ENCODE measurements around the gene CD74. TPM values are rescaled to one million over a fixed set of nuclear protein-coding genes. Genes with fewer than 3 reads are reported as not detected.

CD74 gene
- total RNA-seq, 1 experiment from 2014 or later, result 2.6 TPM

DNA sequence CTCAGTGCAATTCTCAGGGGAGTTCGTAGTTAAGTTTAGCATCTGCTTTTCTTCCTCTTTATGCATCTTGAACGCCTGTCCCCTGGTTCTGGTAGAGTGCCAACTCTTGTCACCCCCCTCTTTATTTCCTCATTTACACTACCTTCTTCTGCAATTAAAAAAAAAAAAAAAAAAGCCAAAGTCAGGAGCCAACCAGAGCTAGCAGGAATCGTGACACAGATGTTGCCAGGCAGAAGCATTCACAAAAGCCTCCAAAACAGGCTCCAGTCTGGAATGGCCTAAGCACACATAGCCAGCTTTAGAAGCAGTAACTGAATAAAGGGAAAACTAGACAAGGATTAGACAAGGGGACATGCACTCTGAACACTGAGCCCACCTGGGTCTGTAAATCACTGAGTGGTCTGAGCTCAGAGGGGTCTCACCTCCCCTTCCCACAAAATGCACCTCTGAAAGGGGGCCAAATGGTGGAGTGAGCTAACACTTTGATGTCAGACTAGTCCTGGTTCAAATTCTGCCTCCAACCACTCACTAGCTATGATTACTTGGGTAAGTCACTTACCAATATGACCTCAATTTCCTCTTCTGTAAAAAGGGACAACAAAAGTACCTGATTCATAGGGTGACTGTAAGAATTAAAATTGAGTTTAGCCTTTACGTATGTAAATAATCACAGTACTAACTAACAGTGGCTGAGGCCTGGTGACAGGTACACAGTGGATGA is 2.0 kb downstream of the CD74 start:
- DNase-seq (ENCODE audit: low read depth), result peak; percentile 70

GRCh38 chr5:150409638-150410523 is 2.8 kb downstream of the CD74 start:
- DNase-seq (ENCODE audit: low read depth), result peak; percentile 86

DNA sequence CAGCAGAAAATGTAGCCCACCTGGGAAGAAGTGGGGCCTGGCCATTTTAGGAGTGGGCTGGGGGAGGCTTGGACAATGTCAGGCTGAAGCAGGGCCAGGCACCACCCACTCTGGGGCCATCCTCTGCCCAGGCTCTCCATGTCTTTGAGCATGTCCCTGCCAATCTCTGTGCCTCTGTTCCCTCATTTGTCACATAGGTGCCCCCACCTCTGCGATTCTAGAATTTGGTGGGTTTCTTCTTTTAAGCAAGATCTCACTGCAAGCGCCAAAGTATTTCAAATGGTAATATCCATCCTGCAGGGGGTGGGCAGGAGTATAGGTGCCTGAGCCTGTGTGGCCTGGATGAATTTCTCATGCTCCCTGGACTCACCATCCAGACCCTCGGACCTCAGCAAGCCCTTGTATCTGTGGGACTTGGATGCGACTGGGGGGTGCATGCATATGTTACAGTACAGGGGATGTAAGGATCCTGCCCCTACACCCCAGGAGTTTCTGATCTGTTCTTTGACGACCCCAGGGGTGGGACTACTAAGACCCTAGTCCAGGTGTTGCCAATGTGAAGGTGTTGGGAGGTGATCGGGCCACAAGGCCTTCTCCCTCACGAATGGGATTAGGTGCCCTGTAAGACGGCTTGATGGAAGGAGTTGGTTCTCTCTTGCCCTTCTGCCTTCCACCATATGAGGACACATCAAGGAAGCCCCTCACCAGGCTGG is 4.3 kb downstream of the CD74 start:
- no peak for DNase-seq (ENCODE audit: low read depth)

GRCh38 chr5:150407096-150407720 is 5.5 kb downstream of the CD74 start:
- no peak for DNase-seq (ENCODE audit: low read depth)

DNA sequence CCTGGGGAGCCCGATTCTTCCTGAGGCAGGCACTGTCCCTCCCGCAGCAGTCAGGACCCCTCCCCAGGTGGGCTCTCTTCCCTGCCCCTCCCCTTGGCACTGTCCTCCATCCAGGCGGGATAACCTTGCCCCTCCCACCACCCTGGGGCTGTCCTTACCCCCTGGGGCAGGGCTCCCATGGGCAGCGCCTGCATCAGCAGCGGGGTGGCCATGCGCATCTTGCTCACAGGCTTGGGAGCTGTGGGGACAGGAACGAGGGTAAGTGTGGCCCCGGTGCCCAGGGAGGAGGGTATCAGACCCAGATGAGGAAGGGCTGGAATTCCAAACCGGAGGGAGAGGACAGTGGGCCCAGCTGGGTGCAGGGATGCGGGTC is 6.0 kb downstream of the CD74 start:
- no peak for DNase-seq (ENCODE audit: low read depth)

DNA sequence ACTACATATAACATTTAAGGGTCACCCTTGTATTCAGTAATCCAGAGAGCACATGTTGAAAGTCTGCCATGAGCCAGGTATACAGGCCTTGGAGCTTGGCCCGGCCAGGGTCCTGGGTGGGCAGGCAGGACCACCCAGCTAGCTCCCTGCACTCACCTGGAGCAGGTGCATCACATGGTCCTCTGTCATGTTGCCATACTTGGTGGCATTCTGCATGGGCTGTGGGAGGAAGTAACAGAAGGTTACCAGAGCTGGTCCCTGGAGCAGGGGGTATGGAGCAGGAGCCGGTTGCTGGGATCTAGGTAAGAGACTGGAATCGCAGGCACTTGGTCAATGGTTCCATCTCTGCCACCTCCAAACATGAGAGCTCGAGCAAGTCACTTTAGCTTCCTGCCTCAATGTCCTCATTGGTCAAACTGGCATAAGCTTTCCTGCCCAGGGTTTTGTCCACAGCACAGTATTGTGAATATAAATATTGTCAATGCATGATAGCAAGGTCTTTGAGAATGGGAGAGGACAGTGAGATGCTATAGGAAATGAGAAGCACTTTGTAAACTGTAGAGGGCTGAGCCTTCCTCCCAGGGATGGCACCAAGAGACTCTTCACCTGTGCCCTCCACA is 6.5 kb downstream of the CD74 start:
- DNase-seq (ENCODE audit: low read depth), result no peak

- DNase-seq (ENCODE audit: low read depth), result no peak
Measured at GRCh38 chr5:150404941-150405816, 7.5 kb downstream of the CD74 start.

DNA sequence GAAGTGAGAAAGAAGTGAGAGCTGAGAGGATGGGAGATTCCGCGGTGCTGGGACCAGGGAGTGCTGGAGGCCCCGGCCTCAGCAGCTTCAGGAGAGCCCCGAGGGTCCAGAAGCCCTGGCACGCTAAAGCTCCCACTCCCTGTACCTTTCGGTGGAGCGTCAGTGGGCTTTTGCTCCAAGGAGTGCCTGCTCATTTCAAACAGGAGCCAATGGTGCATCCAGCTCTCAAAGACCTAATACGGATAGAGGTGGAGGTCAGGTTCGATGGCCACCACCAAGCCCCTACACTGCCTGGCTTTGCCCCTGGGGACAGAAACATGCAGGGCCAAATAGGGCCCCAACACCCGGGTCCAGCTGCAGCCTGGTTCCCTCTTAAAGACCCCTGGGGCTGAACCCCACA is 8.2 kb downstream of the CD74 start:
- DNase-seq (ENCODE audit: low read depth), result no peak

- DNase-seq (ENCODE audit: low read depth), result no peak
Measured at GRCh38 chr5:150404121-150404520, 8.6 kb downstream of the CD74 start.

- DNase-seq (ENCODE audit: low read depth), result no peak
Measured at GRCh38 chr5:150402901-150403342, 9.8 kb downstream of the CD74 start.

DNA sequence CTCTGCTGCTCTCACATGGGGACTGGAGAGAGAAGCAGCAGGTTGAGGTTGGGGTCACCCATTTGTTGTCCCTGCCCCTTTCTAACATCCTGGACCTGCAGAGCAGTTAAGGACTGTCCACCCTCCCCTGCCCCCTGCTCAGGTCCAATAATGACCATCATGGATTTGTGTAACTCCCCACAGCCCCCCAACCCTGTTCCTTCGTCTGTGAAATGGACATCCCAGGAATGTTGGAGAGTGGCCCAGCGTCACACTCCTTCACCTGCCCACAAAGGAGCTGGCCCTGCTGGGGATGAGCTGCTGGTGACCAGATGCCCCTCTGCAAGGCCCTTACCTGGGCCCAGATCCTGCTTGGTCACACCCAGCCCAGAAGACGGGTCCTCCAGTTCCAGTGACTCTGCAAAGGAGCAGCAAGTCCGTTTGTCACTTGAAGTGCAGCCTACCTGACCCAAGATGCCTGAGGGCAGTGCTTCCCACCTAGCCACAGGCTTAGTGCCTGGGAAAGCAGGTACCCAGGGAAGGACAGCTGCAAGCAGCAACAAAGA is 10.4 kb downstream of the CD74 start:
- DNase-seq (ENCODE audit: low read depth), result no peak

DNA sequence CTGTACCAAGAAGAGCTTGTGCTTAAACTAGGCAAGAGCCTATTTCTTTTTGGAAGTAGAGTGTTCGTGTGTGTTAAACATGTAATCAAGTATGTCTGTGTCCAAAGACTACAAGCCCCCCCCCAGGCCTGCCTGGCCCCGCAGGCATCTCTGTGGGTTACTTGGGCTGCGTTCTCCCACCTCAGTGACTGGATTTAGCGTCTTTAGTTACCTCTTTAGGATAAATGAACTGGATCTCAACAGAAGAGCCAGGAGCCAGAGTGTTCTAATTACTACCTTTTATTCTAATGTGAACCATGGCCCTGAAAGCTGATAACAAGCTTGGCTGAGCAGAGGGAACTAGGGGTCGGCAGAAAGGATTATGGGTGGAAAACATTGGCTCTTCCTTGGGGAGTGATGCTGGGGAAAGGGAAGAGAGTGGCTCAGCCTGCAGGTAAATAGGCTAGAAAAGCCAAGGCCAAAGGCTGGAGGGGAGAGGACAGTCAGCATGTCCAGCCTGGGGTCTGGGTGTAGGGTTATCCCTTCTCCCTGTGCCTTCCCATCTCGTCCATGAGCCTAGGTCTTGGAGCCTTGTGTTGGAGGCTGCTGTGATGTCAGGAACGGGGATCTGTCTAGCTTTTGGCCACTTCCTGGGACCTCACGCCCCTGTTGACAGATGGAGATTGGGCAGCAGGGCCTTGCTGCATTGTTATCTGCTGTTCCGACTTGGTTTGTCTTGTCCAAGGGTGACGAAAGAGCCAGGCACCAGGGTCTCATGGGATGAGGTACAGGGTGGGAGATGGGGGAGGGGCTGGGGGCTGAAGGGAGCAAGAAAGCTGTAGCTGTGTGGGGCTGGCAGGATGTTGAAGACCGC is 11.1 kb downstream of the CD74 start:
- no peak for DNase-seq (ENCODE audit: low read depth)

DNA sequence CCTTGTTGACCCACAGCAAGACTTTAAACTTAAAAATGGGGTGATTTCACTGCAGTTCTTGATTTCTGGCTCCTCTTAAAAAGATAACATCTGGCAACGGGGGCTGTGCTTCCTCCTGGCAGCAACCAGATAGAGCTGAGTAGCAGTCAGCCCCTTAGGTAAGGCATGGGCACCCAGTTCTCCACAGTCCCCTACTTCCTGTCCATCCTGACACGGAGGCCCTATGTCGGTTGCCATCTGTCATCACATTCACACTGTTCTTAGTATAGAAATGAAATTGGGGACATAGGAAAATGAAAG is 11.7 kb downstream of the CD74 start:
- no peak for DNase-seq (ENCODE audit: low read depth)

- DNase-seq (ENCODE audit: low read depth), result no peak
Measured at GRCh38 chr5:150400316-150401075, 12.2 kb downstream of the CD74 start.

DNA sequence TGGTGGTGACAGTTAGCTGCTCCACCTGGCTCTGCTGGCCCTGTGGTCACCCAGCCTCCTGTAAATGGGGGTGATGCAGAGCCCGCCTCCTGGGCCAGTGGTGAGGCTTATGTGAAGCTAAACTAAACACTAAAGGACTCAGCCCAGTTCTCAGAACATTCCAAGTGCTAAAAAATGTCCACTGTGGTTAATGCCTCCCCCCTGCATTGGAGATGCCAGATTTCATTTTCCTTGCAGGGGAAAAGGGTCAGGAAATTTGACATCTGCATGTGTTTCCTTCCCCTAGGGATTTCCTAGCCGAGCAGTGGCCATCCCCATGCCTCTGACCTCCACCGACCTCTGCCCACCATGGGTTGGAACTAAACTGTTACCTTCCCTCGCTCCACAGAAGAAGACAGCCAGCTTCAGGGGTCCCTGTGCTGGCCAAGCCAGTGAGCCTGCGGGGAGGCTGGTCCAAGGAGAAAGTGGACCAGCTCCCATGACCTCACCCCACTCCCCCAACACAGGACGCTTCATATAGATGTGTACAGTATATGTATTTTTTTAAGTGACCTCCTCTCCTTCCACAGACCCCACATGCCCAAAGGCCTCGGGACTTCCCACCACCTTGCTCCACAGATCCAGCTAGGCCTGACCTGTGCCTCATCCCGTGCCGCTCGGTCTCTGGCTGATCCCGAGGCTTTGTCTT is 13.0 kb downstream of the CD74 start:
- DNase-seq (ENCODE audit: low read depth), result peak; percentile 37

GRCh38 chr5:150398722-150399523 is 13.8 kb downstream of the CD74 start:
- no peak for DNase-seq (ENCODE audit: low read depth)
